GM19099 (cell line): ENCODE data around the gene NFATC2.

Experiments
- POLR2A ChIP-seq: IDR thresholded peaks from 3 replicates; pipeline ENCODE4 v1.6.1; 2011; ENCODE audit warnings: low read depth; ENCODE audit not compliant: insufficient read length; ENCODE audit errors: extremely low read depth

The NFATC2 gene

GRCh38 chr20:51529758-51530157, 12.8 kb downstream of the NFATC2 start:
- TF ChIP-seq POLR2A, result no peak

- TF ChIP-seq POLR2A, result no peak
These were observed 13.3 kb downstream of the NFATC2 start for GRCh38 chr20:51529081-51529681.

DNA sequence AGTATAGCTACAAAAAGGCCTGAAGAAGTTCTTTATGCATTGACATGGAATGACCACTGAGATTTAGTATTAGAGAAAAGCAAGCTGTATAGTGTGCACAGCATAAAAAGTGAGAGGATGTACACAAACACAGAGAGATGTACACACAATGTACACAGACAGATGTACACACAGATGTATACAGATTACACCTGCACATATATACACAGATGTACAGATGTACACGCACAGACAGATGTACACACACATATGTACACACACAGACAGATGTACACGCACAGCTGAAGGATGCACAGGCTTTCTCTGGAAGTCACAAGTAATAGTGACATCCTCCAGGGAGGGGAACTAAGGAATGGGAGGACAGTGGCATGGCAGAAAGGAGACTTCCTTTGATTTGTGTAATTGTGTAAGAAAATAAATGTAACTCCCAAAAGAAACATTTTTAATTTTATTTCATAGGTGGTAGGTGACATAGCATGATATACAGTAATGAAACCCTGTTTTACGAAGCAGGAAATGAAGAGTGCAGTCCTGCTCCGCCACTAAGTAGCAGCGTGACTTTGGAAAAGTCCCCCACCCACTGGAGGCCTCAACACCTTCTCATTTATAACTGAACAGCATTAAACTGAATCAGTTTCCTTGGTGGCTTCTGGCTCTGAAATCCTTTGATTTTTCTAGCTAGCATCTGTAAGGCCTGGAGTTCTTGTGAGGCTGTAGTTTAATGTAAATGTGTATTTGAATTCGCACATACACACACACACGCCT, 14.1 kb downstream of the NFATC2 start:
- no peak for TF ChIP-seq POLR2A

DNA sequence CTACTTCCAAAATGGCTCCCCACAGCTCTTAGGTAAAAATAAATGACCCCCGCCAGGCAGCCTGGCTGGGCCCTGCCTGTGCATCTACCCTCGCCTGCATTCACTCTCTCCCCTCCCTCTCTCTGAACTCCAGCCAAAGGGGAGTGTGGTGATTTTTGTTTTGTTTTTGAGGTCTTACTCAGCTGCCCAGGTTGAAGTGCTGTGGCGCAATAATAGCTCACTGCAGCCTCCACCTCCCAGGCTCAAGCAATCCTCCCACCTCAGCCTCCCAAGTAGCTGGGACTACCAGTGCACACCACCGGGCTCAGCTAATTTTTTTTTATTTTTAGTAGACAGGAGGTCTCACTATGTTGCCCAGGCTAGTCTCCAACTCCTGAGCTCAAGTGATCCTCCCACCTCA, 15.8 kb downstream of the NFATC2 start:
- TF ChIP-seq POLR2A, result no peak

DNA sequence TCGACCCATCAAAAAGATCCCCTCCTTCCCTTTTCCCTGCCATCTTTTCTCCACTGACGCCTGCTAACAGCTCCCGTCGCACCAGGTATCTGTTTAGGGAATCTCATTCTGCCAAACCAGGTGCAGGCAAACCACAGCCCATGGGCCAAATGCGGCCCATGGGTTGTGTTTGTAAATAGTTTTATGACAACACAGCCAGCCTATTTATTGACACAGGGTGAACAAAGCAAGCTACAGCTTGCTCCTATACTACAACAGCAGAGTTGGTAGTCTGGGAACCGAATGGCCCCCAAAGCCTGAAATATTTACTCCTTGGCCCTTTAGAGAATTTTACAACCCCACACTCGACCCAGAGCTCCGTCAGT, 16.4 kb downstream of the NFATC2 start:
- no peak for TF ChIP-seq POLR2A

- peak; percentile 15 for TF ChIP-seq POLR2A
These were observed 17.0 kb downstream of the NFATC2 start for GRCh38 chr20:51525241-51526105.

DNA sequence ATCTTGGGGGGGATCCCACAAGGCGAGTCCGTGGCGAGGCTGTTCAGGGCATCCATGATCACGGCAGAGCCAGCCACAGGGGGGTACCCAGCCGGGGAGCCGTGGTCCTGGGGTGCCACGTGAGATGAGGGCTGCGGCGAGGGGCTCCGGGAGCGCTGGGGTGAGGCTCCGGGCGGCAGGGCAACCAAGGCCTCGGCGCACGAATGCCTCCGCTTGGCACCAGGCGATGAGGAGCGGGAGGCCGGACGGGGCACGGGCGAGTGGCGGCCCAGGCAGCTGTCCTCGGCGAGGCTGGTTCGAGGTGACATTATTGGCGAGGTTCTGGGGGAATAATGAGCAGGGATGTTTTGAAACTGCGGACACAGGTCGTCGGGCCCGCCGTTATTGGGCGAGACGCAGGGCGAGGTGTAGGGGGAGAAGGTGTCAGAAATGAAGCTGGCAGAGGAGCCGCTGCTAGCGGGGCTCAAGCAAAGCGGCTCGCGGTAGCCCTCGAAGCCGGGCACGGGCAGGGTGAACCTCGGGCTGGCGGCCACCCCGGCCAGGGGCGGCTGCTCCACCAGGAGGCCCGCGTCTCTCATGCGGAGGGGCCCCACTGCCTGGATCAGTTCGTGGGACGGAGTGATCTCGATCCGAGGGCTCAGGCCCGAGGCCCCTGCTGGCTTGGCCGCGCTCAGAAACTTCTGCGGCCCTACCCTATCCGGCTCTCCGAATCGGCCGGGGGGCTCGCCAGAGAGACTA, 19.1 kb downstream of the NFATC2 start:
- TF ChIP-seq POLR2A, result no peak

- TF ChIP-seq POLR2A, result no peak
These were observed 20.3 kb downstream of the NFATC2 start for GRCh38 chr20:51522207-51522606.

GRCh38 chr20:51517839-51518238, 24.7 kb downstream of the NFATC2 start:
- no peak for TF ChIP-seq POLR2A

- TF ChIP-seq POLR2A, result no peak
These were observed 25.7 kb downstream of the NFATC2 start for GRCh38 chr20:51516855-51517254.

DNA sequence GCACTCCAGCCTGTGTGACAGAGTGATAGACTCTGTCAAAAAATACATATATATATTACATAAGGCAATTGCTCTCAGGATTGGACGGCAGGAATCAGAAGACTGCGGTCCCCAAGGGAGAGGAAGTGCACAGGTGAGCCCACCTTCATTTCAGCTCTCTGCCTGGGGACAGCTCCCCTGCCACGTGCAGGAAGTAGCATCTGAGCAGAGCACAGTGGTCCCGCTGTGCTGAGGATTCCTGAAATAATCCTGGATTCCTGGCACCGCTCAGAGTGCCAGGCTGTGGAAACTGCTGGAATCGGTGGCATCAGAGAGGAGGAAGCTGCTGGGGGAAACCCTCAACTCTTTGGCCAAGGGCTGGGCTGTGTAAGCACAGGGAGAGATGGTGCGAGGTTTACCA, 27.7 kb downstream of the NFATC2 start:
- TF ChIP-seq POLR2A, result no peak

GRCh38 chr20:51514249-51514648, 28.3 kb downstream of the NFATC2 start:
- TF ChIP-seq POLR2A, result no peak

DNA sequence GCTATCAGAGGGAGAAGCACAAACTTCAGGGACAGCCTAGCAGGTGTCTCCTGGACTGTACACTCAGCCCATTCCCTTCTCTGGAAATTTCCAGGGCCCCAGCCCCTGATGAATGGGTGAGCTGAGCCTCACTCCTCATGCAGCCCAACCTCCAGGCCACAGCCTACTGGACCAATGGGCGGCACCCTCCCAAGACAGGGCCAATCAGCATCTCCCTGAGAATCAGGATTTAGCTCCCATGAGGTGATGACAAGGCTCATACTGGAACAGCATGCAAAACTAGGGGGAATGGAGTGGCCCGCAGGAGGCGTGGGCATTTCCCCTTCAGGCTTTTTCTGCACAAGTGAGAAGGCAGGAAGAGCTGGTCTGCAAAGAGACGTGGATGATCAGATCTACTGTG, 29.0 kb downstream of the NFATC2 start:
- TF ChIP-seq POLR2A, result no peak

GRCh38 chr20:51512645-51513044, 29.9 kb downstream of the NFATC2 start:
- no peak for TF ChIP-seq POLR2A
